OCI-LY7 (cell line): ENCODE data around the gene ATP6V0B. TPM values are rescaled to one million over a fixed set of nuclear protein-coding genes. Genes with fewer than 3 reads are reported as not detected.

Experiments used
- BruUV-seq: library from RNA; stranded (reverse); fragments of 400-500 nt; replicated peaks from 2 replicates; lab custom pipeline; 2021; lab: Mats Ljungman, UMichigan
- CTCF ChIA-PET: fragments of 300-600 bp; sonication (Branson Sonifier 250); formaldehyde crosslinking; loops from one replicate; lab custom pipeline; 2022; ENCODE audit warnings: antibody characterized with exemption; ENCODE audit not compliant: unreplicated experiment; lab: Charles Lee
- POLR2A ChIA-PET: fragments of 300-600 bp; sonication (Branson Sonifier 250); formaldehyde crosslinking; loops from one replicate; lab custom pipeline; 2022; ENCODE audit warnings: antibody characterized with exemption; lab: Charles Lee
- DNase-seq: peaks from one replicate; pipeline ENCODE4 v3.0.0-alpha.2; 2015; ENCODE audit warnings: low spot score
- H2AFZ ChIP-seq: fragments of 200-600 bp; sonication (generic), shearing (Covaris generic); 2 replicates; pipeline ENCODE4 v1.6.1; 2014; ENCODE audit warnings: mild to moderate bottlenecking, antibody characterized with exemption, low read length, moderate library complexity
- H3K27ac ChIP-seq: fragments of 200-600 bp; sonication (generic); 2 replicates; pipeline ENCODE4 v1.5.1; 2014; ENCODE audit warnings: mixed run types, low read depth, mild to moderate bottlenecking, moderate library complexity, low read length, inconsistent platforms; ENCODE audit not compliant: poor library complexity, severe bottlenecking
- H3K36me3 ChIP-seq: fragments of 200-600 bp; sonication (generic); 2 replicates; pipeline ENCODE4 v1.6.1; 2014; ENCODE audit warnings: mild to moderate bottlenecking, antibody characterized with exemption, low read length, moderate library complexity, mixed read lengths; ENCODE audit not compliant: insufficient read depth
- H3K4me1 ChIP-seq: fragments of 200-600 bp; sonication (generic); 2 replicates; pipeline ENCODE4 v1.5.1; 2014; ENCODE audit warnings: mild to moderate bottlenecking, low read length; ENCODE audit not compliant: insufficient read depth, poor library complexity, severe bottlenecking
- H3K4me2 ChIP-seq: fragments of 200-600 bp; sonication (generic); 2 replicates; pipeline ENCODE4 v1.6.1; 2014; ENCODE audit warnings: mild to moderate bottlenecking, low read length
- H3K4me3 ChIP-seq: fragments of 200-600 bp; sonication (generic); 2 replicates; pipeline ENCODE4 v1.5.1; 2014; ENCODE audit warnings: mild to moderate bottlenecking, low read depth, low read length; ENCODE audit not compliant: poor library complexity, severe bottlenecking
- H3K79me2 ChIP-seq: fragments of 200-600 bp; sonication (generic); 2 replicates; pipeline ENCODE4 v1.6.1; 2016; ENCODE audit warnings: low read depth, mild to moderate bottlenecking, low read length, moderate library complexity, mixed read lengths; ENCODE audit not compliant: insufficient read depth
- H3K9me2 ChIP-seq: fragments of 200-600 bp; sonication (generic); 2 replicates; pipeline ENCODE4 v1.6.1; 2016; ENCODE audit warnings: mild to moderate bottlenecking, low read length, mixed read lengths; ENCODE audit not compliant: insufficient read depth
- H3K9me3 ChIP-seq: fragments of 200-600 bp; sonication (generic); 2 replicates; pipeline ENCODE4 v1.6.1; 2014; ENCODE audit warnings: mild to moderate bottlenecking, mixed run types, low read length, mixed read lengths
- H4K20me1 ChIP-seq: fragments of 200-600 bp; sonication (generic); 2 replicates; pipeline ENCODE4 v1.6.1; 2014; ENCODE audit warnings: mild to moderate bottlenecking, antibody characterized with exemption, low read length, moderate library complexity, mixed read lengths; ENCODE audit not compliant: insufficient read depth
- CTCF ChIP-seq: fragments of 200-600 bp; sonication (generic); conservative IDR thresholded peaks from 2 replicates; pipeline ENCODE4 v1.5.1; 2014; ENCODE audit warnings: mild to moderate bottlenecking, antibody characterized with exemption, low read length, moderate library complexity, mixed read lengths
- EZH2phosphoT487 ChIP-seq: fragments of 200-600 bp; sonication (generic); IDR thresholded peaks from 2 replicates; pipeline ENCODE4 v1.6.1; 2018; ENCODE audit warnings: low read depth, borderline replicate concordance, mild to moderate bottlenecking, mixed run types, antibody characterized with exemption, low read length, moderate library complexity, mixed read lengths
- intact Hi-C: fragments of 100-400 bp; cut with micrococcal nuclease; formaldehyde crosslinking; loops from one replicate; pipeline ENCODE4 v1.10.0; 2022; ENCODE audit not compliant: unreplicated experiment
- total RNA-seq, 2 experiments: library from RNA; depleted of rRNA in 1 of 2; stranded (reverse); fragments of >200 nt in 1 of 2; shearing (Covaris generic) in 1 of 2; gene quantifications; 2 replicates each; pipeline ENCODE4 v1.2.3, GENCODE V29; 2014 to 2022

Gene ATP6V0B
- total RNA-seq, 2 experiments from 2014 or later: 68.4 to 97.1 TPM

GRCh38 chr1:43976045-43976444, 1.3 kb downstream of the ATP6V0B start:
- ChIA-PET POLR2A (no interaction called here), CTCF (interaction anchor here (1.1 to 1.4 kb wide), 2 partner anchors 16 to 41 kb away, joined by 3 read pairs; no protein-coding TSS in a partner anchor)
- Histone ChIP-seq H3K4me2 (peak overlapping the region; percentile 90), H4K20me1 (0 out of 2 replicates have a peak, but pooled peaks cover 9% of the 10 kb centered on the region), H3K27ac (peak overlapping the region; percentile 46), H3K9me3 (no peaks in the 10 kb centered on the region), H2AFZ (no peak overlapping the region), H3K79me2 (no peaks in the 10 kb centered on the region; the same call in 1 of the 2 replicates), H3K4me3 (peak overlapping the region; percentile 94), H3K36me3 (peaks cover 56% of the 10 kb centered on the region), H3K9me2 (no peaks in the 10 kb centered on the region), H3K4me1 (peaks cover 18% of the 10 kb centered on the region)
- no peak for TF ChIP-seq EZH2phosphoT487
- 0 out of 2 replicates have a peak, but pooled peaks have one; percentile 26 for TF ChIP-seq CTCF
- BruUV-seq: no TSS peak
- intact Hi-C loops: no loop called here
- no peak for DNase-seq

GRCh38 chr1:43976890-43977289, 2.1 kb downstream of the ATP6V0B start:
- peaks cover 17% of the 10 kb centered on the region for H3K4me1 ChIP-seq
- TF ChIP-seq CTCF (no peak), EZH2phosphoT487 (no peak)
- POLR2A ChIA-PET: no interaction called here
- H3K27ac ChIP-seq: no peak overlapping the region
- no peaks in the 10 kb centered on the region for H3K9me2 ChIP-seq
- H3K36me3 ChIP-seq: peaks cover 51% of the 10 kb centered on the region
- no peak overlapping the region for H2AFZ ChIP-seq
- CTCF ChIA-PET: no interaction called here
- H3K9me3 ChIP-seq: no peaks in the 10 kb centered on the region
- H3K4me3 ChIP-seq: no peak overlapping the region
- H3K79me2 ChIP-seq: no peaks in the 10 kb centered on the region; the same call in 1 of the 2 replicates
- 0 out of 2 replicates have a peak, but pooled peaks cover 9% of the 10 kb centered on the region for H4K20me1 ChIP-seq
- no TSS peak for BruUV-seq
- 0 out of 2 replicates have a peak overlapping the region, but pooled peaks have one; percentile 90 for H3K4me2 ChIP-seq
- intact Hi-C loops: no loop called here
- DNase-seq: no peak

GRCh38 chr1:43977376-43978263, 2.9 kb downstream of the ATP6V0B start:
- 0 out of 2 replicates have a peak, but pooled peaks cover 9% of the 10 kb centered on the region for H4K20me1 ChIP-seq
- POLR2A ChIA-PET: no interaction called here
- intact Hi-C loops: no loop called here

More at GRCh38 chr1:43977376-43978263, 2.9 kb downstream of the ATP6V0B start:
- Histone ChIP-seq H2AFZ (no peak overlapping the region), H3K79me2 (no peaks in the 10 kb centered on the region; the same call in 1 of the 2 replicates), H3K4me1 (peaks cover 17% of the 10 kb centered on the region), H3K4me2 (peak overlapping the region; percentile 0; the same call in 1 of the 2 replicates), H3K4me3 (no peak overlapping the region), H3K9me3 (no peaks in the 10 kb centered on the region), H3K36me3 (peaks cover 43% of the 10 kb centered on the region), H3K27ac (no peak overlapping the region), H3K9me2 (no peaks in the 10 kb centered on the region)
- CTCF ChIA-PET: no interaction called here
- BruUV-seq: no TSS peak
- no peak for TF ChIP-seq EZH2phosphoT487
- TF ChIP-seq CTCF: no peak
- DNase-seq: no peak
